ENCODE results near the gene GSDME.

Gene GSDME

GRCh38 chr7:24718977-24719491 lies 38.2 kb downstream of the GSDME start:
- DNase-seq = no peak

GRCh38 chr7:24718431-24718831 lies 38.8 kb downstream of the GSDME start:
- no peak for DNase-seq

DNA sequence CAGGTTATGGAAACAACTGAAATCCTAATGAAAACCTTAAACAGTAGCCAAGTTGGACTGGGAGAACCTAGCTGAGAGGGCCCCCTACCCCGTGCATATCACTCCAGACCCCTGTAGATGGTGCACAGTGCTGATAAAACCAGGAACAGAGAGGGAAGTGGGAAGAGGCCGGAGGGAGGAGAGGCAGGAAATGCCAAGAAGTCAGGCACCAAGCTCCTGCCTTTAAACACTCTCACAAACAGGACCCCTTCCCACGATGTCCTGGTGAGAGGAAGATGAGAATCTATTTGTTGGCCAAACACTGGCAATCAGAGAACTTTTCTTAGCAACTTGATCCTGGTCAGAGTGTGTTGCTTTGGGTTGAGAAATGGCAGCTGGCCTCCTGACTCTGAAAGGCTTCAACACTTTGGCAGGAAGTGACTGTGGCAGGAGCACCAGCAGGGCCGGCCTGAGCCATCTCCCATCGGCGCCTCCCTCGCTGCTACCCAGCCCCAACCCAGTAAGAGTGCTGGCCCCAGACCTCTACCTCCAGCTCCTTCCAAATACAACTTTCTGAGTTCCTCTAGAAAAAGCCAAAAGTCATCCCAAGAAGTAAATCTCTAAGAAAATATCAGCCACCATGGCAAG lies 39.5 kb downstream of the GSDME start:
- DNase-seq = no peak

DNA sequence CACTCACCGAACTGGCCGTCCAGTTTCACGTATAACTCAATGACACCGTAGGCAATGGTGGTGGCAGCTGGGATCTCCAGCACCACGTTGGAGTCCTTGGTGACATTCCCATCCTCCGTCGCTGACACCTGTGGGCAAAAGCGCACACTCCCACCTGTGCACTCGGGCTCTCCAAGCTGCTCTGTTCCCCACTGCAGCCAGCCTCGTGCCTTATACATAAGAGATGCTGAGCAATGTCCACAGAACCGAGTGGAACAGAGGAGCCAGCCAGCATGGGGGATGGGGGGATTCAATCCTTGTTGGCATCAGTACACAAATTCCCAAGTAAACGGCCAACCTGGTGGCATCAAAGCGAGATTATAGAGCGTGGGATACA lies 40.0 kb downstream of the GSDME start:
- no peak for DNase-seq

DNA sequence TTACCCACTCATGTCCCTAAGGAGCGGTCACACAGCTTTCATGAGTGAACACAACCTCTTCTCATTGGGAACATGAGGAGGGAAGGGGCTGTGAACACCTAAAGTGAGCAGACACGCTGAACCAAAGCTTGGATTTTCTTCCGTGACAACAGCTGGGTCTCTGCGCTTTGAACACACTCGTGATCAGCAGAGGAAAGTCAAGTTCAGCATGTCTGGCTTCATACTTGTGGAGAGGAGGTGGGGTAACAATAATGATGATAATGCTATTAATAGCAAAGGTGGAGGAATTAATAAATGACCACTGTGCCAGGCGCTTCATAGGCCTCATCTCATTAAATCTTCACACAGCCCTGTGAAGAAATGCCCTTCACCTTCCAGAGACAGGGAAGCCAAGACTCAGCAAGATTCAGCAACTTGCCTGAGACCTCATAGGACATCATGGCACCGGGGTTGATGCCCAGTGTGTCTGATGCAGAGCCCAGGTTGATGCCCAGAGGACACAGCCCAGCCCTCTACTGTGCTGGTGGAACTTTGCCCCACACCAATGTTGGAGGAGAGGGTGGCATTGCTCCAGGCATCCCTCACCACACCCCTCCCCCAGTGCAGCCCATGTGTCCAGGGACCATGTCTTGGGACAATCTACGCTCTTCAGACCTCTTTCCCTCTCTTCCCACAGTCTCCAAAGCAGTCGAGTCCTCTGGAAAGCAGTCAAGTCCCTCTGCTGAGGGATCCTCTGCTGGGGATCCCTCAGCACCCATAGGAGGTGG lies 40.6 kb downstream of the GSDME start:
- no peak for DNase-seq

DNA sequence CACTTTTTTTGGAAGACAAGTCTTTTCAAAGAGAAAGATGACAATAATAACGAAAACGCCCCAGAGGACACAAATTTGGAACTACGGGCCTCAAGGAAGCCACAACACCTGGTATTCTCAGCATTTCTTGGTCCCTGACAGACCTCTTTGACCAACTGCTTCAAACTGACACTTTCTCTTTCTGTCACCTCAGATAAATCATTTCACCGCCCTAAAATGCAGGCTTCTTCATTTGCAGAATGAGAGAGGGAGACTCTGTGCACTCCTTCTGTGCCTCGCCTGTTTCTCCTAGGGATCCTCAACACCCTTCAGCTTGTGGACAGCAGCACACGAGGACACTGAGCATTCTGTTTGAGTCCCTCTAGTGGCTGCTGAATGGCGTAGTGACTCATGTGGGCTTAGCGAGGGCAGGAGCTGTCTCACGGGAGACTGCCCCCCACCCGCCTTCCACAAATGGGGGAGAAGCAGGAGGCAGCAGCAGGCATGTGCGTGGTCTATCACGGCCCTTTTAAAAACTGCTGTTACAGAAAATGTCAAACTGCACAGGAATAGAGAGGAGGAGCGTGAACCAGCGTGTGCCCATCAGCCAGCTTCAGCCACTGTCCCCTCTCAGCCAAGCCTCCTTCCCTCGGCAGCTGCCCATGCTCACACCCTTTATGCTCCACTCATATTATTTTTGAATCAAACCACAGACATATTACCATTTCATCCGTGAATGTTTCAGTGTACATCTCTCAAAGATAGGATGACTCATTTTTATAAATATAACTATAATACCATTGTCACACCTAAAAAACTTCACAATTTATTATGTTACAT lies 41.4 kb downstream of the GSDME start:
- DNase-seq = peak; percentile 66

DNA sequence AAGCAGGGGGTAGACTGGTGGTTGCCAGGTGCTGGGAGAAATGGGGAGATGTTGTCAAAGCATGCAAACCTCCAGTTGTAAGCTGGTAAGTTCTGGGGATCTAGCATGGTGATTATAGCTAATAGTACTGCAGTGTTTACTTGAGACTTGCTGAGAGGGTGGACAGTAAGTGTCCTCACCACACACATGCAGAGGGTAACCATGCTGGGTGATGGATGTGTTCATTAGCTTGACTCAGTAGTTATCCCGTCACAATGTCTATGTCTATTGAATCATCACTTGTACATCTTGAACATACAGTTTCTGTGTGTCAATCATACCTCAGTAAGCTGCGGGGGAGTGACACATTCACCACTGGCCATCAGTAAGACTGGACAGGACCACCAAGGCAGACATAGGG lies 42.1 kb downstream of the GSDME start:
- no peak for DNase-seq

GRCh38 chr7:24714676-24715010 lies 42.6 kb downstream of the GSDME start:
- DNase-seq = no peak

GRCh38 chr7:24713850-24714675 lies 43.2 kb downstream of the GSDME start:
- DNase-seq = no peak

GRCh38 chr7:24713039-24713793 lies 44.0 kb downstream of the GSDME start:
- no peak for DNase-seq

- DNase-seq = no peak
Observed at GRCh38 chr7:24709585-24710360, 47.5 kb downstream of the GSDME start.

- no peak for DNase-seq
Observed at GRCh38 chr7:24709051-24709450, 48.2 kb downstream of the GSDME start.

- DNase-seq = peak; percentile 34
Observed at GRCh38 chr7:24707988-24708615, 49.2 kb downstream of the GSDME start.

- no peak for DNase-seq
Observed at GRCh38 chr7:24706211-24707170, 50.8 kb downstream of the GSDME start.

GRCh38 chr7:24705461-24705954 lies 51.8 kb downstream of the GSDME start:
- no peak for DNase-seq

GRCh38 chr7:24704311-24704710 lies 53.0 kb downstream of the GSDME start:
- DNase-seq = no peak

DNA sequence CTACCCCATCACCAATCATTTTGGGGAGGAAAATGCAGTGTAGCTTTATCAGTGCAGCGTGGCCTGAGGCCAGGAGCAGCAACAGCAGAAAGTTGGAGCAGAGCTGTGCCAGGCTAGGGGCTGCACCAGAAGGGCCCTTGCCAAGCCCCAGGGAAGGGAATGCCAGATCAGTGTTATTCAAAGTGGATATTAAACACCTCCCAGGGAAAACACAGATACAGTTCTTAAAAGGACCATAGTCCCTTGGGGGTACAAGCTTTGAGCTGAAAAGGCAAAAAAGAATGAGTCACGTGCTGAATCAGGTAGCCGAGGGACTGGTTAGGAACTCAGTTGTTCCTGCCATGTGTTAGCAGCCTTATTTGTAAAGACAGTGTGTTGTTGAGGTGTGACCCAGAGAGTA lies 54.0 kb downstream of the GSDME start:
- peak; percentile 62 for DNase-seq

DNA sequence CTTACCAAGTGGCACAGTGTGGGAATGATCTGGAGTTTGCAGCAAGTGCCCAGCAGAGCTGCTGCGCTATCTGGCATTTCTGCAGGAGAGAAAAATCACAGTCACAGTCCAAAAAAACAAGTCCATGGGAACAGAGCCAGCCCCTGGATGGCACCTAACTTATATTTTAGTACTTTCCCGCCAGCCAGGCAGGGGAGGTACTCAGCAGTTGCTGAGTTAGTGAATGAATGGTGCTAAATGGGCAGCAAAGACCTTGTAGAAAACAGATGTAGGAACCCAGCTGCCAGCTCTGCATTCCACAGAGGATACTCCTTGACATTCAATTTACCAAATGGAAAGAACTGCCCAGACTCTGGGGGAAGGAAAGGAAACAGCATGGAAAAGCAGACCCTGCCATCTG lies 54.5 kb downstream of the GSDME start:
- no peak for DNase-seq
